UCSD-AML1 (cell line): ENCODE data around the gene SHLD2.
"Not testable (repeated sequence)": the region's sequence is repeated elsewhere in the genome, so short reads cannot be mapped to it uniquely, and the experiment has no call there.

ENCODE experiments used
- DNase-seq: peaks from one replicate; lab custom pipeline; 2025; ENCODE audit not compliant: unreplicated experiment; lab: John Stamatoyannopoulos, UW

SHLD2 gene

GRCh38 chr10:87094373-87095235 lies at the start of gene SHLD2, which contains the start of gene GLUD1:
Gene SHLD2, plus strand, starts transcription at chr10:87095206. Its CDS starts 56,149 bp downstream, at chr10:87151355.
Gene GLUD1, minus strand, starts transcription at chr10:87094843. Its CDS starts 74 bp downstream, at chr10:87094769.
- peak; percentile 93 for DNase-seq

GRCh38 chr10:87045434-87045938 lies 49.5 kb upstream of the SHLD2 start:
- DNase-seq, result no peak

- DNase-seq, result no peak
Measured at GRCh38 chr10:87053111-87053510, 41.9 kb upstream of the SHLD2 start.

- no peak for DNase-seq
Measured at GRCh38 chr10:87053577-87054181, 41.3 kb upstream of the SHLD2 start.

- no peak for DNase-seq
Measured at GRCh38 chr10:87054373-87055295, 40.4 kb upstream of the SHLD2 start.

- DNase-seq, result no peak
Measured at GRCh38 chr10:87058171-87058570, 36.8 kb upstream of the SHLD2 start.

GRCh38 chr10:87059401-87059800 lies 35.6 kb upstream of the SHLD2 start:
- DNase-seq, result no peak

- no peak for DNase-seq
Measured at GRCh38 chr10:87060280-87060928, 34.6 kb upstream of the SHLD2 start.

- no peak for DNase-seq
Measured at GRCh38 chr10:87064651-87065050, 30.4 kb upstream of the SHLD2 start.

GRCh38 chr10:87066178-87066577 lies 28.8 kb upstream of the SHLD2 start:
- no peak for DNase-seq

GRCh38 chr10:87066865-87067264 lies 28.1 kb upstream of the SHLD2 start:
- no peak for DNase-seq

GRCh38 chr10:87068281-87068680 lies 26.7 kb upstream of the SHLD2 start:
- DNase-seq, result no peak

GRCh38 chr10:87072449-87072848 lies 22.6 kb upstream of the SHLD2 start:
- DNase-seq, result no peak

- not testable (repeated sequence) for DNase-seq
Measured at GRCh38 chr10:87076421-87076820, 18.6 kb upstream of the SHLD2 start.

GRCh38 chr10:87079106-87079836 lies 15.7 kb upstream of the SHLD2 start:
- DNase-seq, result no peak

GRCh38 chr10:87080621-87081020 lies 14.4 kb upstream of the SHLD2 start:
- DNase-seq, result not testable (repeated sequence)

GRCh38 chr10:87081574-87081973 lies 13.4 kb upstream of the SHLD2 start:
- DNase-seq, result not testable (repeated sequence)

GRCh38 chr10:87082219-87082618 lies 12.8 kb upstream of the SHLD2 start:
- not testable (repeated sequence) for DNase-seq

GRCh38 chr10:87083576-87084290 lies 11.3 kb upstream of the SHLD2 start:
- not testable (repeated sequence) for DNase-seq
